ENCODE data around the gene KIAA1328.

The KIAA1328 gene

GRCh38 chr18:36890598-36890997 is 61.7 kb downstream of the KIAA1328 start:
- no peaks in the 10 kb centered on the region for H3K9me3 ChIP-seq (ENCODE audit: insufficient read depth, low read length)
- H3K36me3 ChIP-seq (ENCODE audit: low read length): no peaks in the 10 kb centered on the region
- no peak overlapping the region for H3K27ac ChIP-seq (ENCODE audit: low read depth, low read length)
- no peak overlapping the region for H3K4me2 ChIP-seq (ENCODE audit: low read depth, low read length, poor library complexity, severe bottlenecking)
- H3K4me3 ChIP-seq (ENCODE audit: insufficient read depth, low read length, poor library complexity, severe bottlenecking): no peak overlapping the region
- H3K79me2 ChIP-seq (ENCODE audit: insufficient read depth, low read length): no peaks in the 10 kb centered on the region
- no peak overlapping the region for H2AFZ ChIP-seq (ENCODE audit: low read depth, low read length, severe bottlenecking)
- no peaks in the 10 kb centered on the region for H3K27me3 ChIP-seq (ENCODE audit: low read length)
- no peaks in the 10 kb centered on the region for H3F3A ChIP-seq (ENCODE audit: insufficient read depth)
- no peak overlapping the region for H3K9ac ChIP-seq (ENCODE audit: low read length)
- no peaks in the 10 kb centered on the region for H4K20me1 ChIP-seq (ENCODE audit: low read depth, low read length)
- no peaks in the 10 kb centered on the region for H3K9me2 ChIP-seq (replicated peaks; ENCODE audit: insufficient read depth, low read length)
- no peak for TF ChIP-seq CTCF (IDR thresholded peaks at IDR 0.05; ENCODE audit: insufficient read depth, low read length, poor library complexity, severe bottlenecking)
- TF ChIP-seq EZH2phosphoT487 (conservative IDR thresholded peaks at IDR 0.05; ENCODE audit: low read length): no peak

GRCh38 chr18:36893227-36893626 is 64.3 kb downstream of the KIAA1328 start:
- Histone ChIP-seq H3K36me3 (ENCODE audit: low read length) (no peaks in the 10 kb centered on the region), H3K9me3 (ENCODE audit: insufficient read depth, low read length) (no peaks in the 10 kb centered on the region), H3K79me2 (ENCODE audit: insufficient read depth, low read length) (no peaks in the 10 kb centered on the region), H2AFZ (ENCODE audit: low read depth, low read length, severe bottlenecking) (no peak overlapping the region), H3K27me3 (ENCODE audit: low read length) (no peaks in the 10 kb centered on the region), H3K9ac (ENCODE audit: low read length) (no peak overlapping the region), H4K20me1 (ENCODE audit: low read depth, low read length) (no peaks in the 10 kb centered on the region), H3K4me3 (ENCODE audit: insufficient read depth, low read length, poor library complexity, severe bottlenecking) (no peak overlapping the region), H3K27ac (ENCODE audit: low read depth, low read length) (no peak overlapping the region), H3K9me2 (replicated peaks; ENCODE audit: insufficient read depth, low read length) (no peaks in the 10 kb centered on the region), H3F3A (ENCODE audit: insufficient read depth) (no peaks in the 10 kb centered on the region), H3K4me2 (ENCODE audit: low read depth, low read length, poor library complexity, severe bottlenecking) (no peak overlapping the region)
- TF ChIP-seq EZH2phosphoT487 (conservative IDR thresholded peaks at IDR 0.05; ENCODE audit: low read length) (no peak), CTCF (IDR thresholded peaks at IDR 0.05; ENCODE audit: insufficient read depth, low read length, poor library complexity, severe bottlenecking) (no peak)

GRCh38 chr18:36895606-36896005 is 66.7 kb downstream of the KIAA1328 start:
- no peak overlapping the region for H3K4me3 ChIP-seq (ENCODE audit: insufficient read depth, low read length, poor library complexity, severe bottlenecking)
- no peaks in the 10 kb centered on the region for H3F3A ChIP-seq (ENCODE audit: insufficient read depth)
- H3K79me2 ChIP-seq (ENCODE audit: insufficient read depth, low read length): no peaks in the 10 kb centered on the region
- TF ChIP-seq CTCF (IDR thresholded peaks at IDR 0.05; ENCODE audit: insufficient read depth, low read length, poor library complexity, severe bottlenecking) (no peak), EZH2phosphoT487 (conservative IDR thresholded peaks at IDR 0.05; ENCODE audit: low read length) (no peak)
- no peak overlapping the region for H3K9ac ChIP-seq (ENCODE audit: low read length)
- H3K27me3 ChIP-seq (ENCODE audit: low read length): no peaks in the 10 kb centered on the region
- H4K20me1 ChIP-seq (ENCODE audit: low read depth, low read length): no peaks in the 10 kb centered on the region
- no peaks in the 10 kb centered on the region for H3K36me3 ChIP-seq (ENCODE audit: low read length)
- no peak overlapping the region for H2AFZ ChIP-seq (ENCODE audit: low read depth, low read length, severe bottlenecking)
- H3K4me2 ChIP-seq (ENCODE audit: low read depth, low read length, poor library complexity, severe bottlenecking): no peak overlapping the region
- H3K9me2 ChIP-seq (replicated peaks; ENCODE audit: insufficient read depth, low read length): no peaks in the 10 kb centered on the region
- H3K27ac ChIP-seq (ENCODE audit: low read depth, low read length): no peak overlapping the region
- H3K9me3 ChIP-seq (ENCODE audit: insufficient read depth, low read length): no peaks in the 10 kb centered on the region
